Activated CD4-positive, alpha-beta T cell treated with anti-CD3 and anti-CD28 coated beads, Interleukin-2, Interleukin-4, amounts not matched to agents 100 ng/mL and 50 ng/mL, durations not matched to agents 16 hours and 8 hours (primary cell): ENCODE data around the gene TBC1D16.
A peak's percentile ranks its signal among the peaks of the same experiment; 100 is the strongest.

ENCODE experiments used
- DNase-seq: peaks from one replicate; pipeline ENCODE4 v3.0.0-alpha.2; 2020; ENCODE audit warnings: low spot score

Gene TBC1D16

DNA sequence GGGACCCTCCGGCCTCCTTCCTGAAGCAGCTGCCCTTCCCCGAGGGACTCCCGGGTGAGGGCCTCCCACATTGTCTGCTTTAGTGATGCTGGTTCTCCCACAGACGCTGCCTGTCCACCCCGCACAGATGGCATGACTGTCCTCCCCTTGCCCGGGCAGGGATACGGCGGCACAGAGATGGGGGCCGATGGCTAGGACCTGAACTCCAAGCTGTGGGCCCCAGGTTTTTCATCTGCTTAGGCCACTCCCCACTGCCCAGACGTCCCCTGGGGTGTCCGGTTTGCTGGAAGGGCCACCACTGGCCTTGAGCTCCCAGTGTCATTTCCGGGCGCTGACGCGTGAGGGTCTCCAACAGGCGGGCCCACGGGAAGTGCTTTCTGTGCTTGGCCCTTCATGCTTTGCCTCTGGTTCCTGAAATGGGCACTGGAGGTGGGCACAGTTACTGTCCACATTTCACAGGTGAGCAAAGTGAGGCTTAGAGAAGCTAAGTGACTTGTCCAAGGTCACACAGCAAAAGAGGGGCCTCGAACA, 109.0 kb downstream of the TBC1D16 start:
- DNase-seq = no peak

DNA sequence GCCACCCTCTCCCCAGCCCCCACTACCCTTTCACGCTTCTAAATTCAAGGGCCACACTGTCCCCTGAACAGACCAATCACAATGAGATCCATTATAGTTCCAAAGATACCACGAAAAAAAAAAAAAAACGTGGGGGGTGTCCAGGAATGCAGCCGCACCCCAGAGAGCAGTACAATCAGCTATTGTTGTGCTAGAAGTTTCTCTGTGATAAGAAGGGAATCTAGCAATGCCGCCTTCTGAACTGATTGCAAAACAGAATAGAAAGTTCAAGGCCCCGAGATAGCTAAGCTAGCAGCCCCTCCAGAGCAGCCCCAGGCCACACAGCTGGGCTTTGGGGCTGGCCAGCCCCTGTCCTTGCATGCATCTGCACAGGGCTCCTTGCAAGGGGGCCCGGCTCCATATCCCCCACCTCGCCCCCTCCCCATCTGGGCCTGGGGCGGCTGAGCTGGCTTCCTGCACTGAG, 109.5 kb downstream of the TBC1D16 start:
- no peak for DNase-seq

DNA sequence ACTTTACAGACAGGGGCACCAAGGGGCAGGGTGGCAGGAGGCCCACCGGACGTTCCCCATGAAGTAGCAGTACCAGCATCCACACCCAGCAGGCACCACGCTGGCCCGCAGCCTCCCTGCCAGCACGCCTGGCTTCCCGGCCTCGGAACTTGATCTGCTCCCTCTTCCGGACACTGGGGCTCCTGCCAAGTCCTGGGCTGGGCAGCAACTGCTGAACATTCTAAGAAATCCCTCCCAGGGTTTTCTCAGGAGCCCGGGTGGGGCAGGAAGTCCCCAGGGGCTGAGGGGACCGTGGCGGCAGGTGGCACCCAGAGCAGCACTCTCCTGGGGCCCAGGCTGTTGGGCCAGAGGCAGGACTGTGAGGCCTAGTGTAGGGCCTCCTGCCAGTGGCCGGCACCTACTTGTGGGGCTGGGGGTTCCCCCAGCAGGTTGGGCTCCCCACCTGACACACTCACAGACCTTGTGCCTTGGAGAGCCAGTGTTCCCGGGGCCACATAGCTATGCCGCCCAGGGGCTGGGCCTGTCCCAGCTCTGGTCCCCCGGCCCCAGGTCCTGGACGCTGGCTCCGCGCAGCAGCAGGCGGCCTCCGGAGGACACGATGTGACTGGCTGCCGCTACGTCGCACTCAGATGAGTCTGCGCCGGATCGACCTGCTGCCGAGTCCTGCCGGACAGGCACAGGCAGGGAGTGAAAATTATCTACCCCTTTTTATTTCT, 110.3 kb downstream of the TBC1D16 start:
- no peak for DNase-seq

DNA sequence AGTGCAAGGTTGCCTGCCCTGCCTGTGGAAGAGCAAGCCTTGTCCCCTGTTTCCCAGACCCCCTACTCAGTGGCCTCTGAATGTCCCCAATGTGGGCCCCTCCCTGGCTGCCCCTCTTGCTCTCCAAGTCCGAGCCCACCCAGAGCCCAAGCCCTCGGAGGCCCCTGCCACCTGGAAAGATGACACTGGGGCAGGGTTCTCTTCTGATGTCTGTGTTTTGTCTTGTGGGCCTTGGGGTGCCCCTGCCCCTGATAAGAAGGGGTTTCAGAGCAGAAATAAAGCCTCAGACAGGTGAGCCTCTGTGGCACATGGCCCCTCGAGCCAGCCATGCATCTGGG, 111.1 kb downstream of the TBC1D16 start:
- no peak for DNase-seq

DNA sequence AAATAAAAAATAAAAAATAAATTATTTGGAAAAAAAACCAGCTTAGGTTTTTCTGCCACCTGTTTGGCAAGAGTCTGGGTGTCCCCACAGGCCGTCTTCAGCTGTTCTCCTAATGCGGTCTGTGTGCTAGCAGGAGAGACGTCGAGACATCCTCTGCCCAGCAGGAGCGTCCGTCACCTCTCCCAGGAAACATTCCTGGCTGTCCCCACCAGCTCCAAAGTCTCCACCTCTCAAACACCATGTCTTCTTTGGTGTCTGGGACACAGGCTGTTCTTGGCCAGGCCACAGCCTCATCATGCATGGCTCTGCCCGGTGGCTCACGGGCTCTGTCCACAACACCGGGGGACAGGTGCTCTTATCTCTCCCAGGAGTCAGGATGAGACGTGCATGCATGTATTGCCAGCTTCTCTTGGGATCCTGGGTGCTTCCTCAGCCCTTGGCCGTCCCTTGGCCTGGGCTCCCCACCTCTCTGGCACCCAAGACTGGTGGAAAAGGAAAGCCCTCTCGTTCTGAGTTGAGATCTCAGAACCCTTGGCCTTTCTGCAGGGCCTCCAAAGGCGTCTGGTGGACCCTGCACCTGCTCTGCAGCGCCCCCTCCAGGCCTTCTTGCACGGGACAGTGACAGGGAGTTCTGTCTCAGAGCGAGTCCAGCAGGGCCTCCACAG, 111.6 kb downstream of the TBC1D16 start:
- DNase-seq = peak; percentile 29

DNA sequence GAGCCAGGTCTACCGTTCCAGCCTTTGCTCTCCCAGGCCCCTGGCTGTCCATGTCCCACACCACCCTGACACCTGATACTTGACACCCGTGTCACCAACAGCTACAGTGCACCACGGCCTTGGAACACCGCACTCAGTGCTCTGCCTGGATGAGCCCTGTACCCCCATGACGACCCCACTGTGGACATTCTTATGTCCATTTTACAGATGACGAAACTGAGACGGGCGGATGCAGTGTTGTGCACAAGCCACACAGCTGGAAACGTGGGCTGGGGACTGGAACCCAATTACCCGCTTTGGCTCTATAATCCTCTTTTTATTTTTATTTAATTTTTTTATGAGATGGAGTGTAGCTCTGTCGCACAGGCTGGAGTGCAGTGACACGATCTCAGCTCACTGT, 112.9 kb downstream of the TBC1D16 start:
- no peak for DNase-seq

DNA sequence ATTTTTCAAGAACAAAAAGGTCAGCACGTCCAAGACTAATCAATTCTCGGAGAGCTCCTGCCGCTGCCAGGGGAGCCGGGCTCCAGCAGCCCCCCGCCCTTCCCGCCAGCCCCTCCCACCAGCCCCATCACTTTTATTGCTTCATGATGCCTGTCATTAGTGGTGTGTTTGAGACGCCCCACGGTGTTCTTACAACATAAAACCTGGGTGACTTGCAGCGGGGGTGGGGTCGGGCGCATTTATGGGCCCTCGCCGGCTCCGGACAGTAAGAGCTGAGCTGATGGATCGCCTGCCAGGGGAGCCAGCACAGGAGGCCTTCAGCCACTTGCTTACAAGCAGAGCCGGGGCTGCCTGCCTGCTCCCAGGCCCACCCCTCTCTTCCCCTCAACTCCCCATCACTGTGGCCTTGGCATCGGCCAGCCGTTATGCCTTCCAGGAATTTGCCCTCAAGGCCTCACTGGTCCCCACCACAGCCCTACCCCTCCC, 113.5 kb downstream of the TBC1D16 start:
- no peak for DNase-seq

DNA sequence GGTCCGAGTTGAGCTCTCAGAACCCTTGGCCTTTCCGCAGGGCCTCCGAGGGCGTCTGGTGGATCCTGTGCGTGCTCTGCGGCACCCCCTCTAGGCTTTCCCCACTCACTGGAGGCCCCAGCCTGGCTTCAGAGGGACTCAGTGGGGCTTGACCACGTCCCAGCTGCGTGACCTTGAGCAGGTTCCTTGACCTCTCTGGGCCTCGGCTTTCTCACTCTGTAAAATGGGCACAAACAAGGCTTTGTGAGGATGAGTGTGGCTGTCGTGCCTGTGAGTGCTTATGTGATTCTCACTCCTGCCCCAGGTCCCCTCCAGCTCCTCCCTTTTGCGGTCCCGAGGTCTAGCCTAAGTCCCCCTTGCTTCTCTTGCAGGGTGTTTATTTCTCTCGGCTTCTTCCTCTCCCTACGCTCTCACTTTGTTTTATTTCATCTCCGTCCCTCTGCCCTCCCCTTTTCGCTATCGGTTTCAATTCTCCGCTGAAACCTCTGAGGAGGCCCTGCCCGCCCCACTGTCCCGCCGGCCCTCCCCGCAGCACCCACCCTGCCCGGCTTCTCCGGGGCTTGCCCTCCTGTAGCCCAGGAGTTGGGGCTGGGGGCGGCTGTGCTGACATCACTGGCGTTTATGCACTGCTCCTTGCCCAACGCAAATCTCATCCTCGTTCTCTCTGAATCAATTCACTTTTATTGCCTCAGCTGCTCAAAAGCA, 114.1 kb downstream of the TBC1D16 start:
- no peak for DNase-seq

DNA sequence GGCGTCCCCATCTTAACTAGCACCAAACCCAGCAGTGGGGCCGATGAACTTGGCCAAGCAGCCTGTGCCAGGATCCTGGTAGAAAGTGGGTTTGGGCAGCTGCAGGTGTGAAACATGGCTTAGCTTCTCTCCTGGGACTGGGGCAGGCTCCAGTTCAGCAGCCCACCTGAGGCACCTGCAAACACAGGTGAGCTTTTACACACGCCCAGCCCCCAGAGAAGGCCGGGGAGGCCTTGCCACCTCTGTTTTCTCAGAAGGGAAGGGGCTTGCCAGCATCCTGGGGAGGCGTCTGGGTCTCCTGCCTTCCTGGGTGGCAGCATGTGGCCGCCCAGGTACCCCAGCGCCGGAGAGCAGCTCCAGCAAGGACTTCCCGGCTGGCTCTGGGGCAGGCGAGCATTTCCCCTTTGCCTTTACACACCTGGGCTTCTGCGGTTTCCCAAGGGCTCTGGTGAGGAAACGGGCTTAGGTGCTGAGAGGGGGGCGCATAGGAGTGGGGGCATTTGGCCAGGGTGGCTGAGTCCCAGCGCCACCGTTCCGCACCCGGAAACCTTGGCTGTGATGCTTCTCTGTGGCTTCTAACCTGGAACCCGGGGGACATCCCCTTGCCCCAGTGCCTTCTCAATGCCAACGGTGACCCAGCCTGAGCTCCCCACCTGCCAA, 114.8 kb downstream of the TBC1D16 start:
- DNase-seq = no peak

DNA sequence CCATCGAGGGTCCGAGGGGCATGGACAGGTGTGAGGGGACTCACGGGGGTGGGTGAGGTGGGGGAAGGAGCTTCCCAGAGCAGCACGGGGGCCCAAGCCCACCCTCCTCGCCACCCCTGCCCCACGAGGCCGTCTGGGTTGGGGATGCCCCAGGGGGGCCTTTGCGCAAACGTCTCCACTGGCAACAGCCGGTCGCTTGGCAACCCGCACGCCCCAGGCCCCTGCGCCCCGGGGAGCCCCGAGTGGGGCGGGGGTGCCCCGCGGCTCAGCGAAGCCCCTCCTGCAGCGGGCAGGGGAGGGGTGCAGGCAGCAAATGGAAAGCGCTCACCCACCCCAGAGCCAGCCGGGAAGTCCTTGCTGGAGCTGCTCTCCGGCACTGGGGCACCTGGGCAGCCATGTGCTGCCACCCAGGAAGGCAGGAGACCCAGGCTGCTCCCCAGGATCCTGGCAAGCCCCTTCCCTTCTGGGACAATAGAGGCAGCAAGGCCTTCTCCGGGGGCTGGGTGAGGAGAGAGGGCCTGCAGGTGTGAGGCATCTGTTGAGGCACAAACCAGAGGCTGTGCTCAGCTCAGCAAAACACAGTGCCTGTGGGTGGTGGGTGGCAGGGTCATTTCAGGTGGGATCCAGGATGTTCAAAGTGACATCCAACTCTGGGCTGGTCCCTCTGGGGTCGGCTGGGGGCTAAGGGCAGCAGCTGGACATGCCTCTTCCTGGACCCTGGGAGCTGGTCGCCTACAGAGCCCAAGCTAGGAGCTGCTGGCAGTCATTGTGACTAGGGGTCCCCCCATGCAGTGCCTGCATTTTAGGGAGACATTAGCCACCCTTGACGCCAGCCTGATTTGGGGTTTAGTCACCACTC, 115.6 kb downstream of the TBC1D16 start:
- DNase-seq = no peak

DNA sequence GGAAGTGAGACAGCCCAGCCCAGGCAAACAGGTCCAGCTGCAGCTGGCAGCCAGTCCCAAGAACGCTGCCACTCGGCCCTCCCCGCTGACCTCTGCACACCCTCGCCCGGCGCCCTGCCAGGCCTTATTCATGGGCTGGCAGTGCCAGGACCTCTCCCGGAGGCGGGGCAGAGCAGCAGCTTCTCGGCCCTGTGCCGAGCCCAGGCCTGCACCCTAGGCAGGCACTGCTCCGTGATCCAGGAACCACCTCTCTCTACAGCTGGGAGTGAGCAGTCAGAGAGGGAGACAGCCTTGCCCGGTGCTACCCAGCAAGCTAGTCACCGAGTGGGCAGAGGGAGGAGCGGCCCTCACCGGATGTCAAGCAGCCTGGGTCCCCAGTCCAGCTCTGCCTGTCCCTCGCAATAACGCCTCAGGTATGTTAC, 116.5 kb downstream of the TBC1D16 start:
- no peak for DNase-seq

DNA sequence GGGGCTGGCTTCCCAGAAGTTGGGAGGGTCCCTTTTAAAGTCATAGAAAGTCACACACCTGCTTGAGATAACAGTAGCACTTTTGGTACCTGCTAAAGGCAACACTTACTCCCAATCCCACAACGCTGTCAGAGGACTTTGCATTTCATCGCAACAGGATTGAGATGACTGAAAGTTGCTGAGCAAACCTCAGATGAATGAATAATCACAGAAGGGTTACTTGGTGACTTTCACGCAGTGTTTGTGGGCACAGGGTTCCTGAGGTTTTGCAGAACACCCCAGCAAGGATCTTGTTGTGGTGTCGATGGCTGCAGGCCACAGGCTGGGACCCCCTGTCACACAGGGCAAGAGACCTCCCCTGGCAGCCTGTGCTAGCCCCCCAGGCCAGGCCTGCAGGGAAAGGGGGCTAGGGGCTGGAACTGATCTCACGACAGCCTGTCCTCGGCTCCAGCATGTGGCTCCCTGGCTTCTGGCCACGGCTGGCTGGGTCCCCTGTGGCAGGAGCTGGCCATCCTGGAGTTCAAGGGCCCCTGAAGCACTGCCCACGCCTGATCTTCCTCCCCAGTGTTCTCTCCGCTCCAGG, 117.0 kb downstream of the TBC1D16 start:
- DNase-seq = no peak

DNA sequence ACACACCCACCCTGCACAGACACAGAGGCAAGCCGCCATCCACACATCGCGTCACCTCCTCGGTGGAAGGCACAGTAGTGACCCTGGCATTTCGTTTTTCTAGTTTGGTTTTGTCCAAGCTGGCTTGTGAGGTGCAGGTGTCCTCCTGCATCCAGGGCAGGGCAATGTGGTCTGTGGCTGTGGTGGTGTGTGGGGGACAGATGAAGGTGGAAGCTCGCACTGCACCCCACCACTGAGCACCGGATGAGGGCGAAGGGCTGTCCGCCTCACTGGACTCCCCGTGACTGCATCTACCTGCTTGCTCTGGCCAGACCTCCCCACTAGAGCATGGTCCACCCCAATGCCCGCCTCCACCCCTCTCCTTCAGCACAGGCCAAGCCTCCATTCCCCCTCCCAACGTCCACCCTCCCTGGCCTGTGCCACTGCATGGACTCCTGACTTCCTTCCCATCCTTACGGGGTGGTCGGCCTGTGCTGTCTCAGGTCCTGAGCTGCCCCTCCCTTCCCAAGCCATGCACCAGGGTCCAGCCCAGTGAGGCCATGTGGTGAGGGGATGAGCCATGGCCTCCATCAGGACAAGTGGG, 117.7 kb downstream of the TBC1D16 start:
- no peak for DNase-seq

DNA sequence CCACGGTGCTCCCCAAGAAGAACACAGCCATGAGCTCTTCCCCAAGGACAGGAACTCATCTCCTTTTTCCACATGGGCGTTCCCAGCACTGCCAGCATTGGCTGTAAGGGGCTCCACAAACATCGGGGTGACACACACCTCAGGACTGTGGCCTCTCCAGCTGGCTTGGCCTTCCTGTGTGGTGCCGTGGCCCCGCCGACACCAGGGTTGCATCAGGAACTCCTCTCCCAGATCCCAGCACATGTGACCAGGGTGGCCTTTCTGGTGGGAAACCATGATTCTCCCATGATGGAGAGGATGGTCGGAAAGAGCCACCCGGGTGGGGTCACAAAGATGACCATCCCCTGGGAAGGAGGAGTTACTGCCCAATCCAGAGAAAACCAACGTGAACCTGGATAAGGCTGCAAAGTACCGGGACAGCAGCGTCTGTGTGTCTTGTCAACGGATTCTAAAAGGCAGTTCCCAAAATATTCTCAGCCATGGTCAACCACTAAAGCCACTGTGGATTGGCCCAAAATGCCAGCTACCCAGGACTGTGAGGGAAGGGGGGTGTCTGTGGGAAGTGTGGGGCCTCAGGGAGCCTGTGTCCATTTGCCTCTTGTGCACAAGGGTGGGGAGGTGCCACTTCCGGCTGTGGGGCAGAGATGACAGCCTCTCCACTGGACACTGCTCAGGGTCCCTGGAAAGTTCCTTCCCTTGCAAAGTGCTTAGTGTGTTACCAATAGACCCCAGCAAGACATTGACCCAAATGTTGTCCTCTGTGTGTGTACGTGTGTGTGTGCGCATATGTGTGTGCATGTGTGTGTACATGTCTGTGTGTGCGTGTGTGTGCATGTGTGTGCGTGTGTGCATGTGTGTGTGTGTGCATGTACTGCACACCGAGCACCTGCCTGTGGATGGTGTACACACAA, 118.4 kb downstream of the TBC1D16 start:
- DNase-seq = no peak

DNA sequence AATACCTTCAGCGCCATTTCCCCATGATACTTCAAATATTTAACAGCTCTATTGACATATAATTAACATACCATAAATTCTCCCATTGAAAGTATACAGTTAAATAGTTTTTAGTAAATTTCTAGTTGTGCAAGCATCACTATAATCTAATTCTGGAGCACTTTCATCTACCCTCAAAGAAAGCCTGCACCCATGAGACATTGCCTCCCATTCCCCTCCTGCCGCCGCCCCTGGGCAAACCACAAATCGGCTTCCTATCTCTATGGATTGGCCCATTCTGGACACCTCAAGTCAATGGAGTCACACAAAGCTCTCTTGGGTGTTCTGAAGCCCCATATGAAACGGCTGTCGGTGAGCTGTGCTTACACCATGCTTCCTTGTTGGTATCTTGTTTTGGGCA, 119.2 kb downstream of the TBC1D16 start:
- DNase-seq = no peak

DNA sequence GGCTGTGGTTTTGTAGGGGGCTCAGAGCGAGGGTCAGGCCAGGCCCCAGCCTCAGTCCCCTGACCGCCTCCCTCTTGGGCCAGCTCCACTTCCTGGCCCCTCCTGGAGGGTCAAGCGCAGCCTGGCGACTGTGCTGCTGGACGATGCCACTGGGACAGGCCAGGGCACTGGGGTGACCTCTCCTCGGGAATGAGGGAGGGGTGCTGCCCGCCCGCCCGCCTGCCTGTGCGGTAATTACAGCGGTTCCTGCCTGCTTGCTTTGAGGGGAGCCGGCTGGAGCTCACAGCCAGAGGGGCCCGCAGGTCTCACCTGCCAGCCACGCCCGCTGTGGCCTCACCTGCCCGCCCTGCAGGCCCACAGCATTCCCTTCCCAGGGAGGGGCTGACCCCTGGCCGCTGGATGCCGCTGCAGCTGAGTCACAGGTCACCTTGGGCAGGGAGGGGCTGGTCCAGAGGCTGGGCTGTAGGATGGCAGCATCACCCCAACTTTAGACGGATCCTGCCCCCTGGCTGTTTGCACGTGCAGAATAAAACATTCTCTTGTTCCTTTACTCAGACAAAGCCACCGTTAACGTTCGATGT, 119.7 kb downstream of the TBC1D16 start:
- no peak for DNase-seq

DNA sequence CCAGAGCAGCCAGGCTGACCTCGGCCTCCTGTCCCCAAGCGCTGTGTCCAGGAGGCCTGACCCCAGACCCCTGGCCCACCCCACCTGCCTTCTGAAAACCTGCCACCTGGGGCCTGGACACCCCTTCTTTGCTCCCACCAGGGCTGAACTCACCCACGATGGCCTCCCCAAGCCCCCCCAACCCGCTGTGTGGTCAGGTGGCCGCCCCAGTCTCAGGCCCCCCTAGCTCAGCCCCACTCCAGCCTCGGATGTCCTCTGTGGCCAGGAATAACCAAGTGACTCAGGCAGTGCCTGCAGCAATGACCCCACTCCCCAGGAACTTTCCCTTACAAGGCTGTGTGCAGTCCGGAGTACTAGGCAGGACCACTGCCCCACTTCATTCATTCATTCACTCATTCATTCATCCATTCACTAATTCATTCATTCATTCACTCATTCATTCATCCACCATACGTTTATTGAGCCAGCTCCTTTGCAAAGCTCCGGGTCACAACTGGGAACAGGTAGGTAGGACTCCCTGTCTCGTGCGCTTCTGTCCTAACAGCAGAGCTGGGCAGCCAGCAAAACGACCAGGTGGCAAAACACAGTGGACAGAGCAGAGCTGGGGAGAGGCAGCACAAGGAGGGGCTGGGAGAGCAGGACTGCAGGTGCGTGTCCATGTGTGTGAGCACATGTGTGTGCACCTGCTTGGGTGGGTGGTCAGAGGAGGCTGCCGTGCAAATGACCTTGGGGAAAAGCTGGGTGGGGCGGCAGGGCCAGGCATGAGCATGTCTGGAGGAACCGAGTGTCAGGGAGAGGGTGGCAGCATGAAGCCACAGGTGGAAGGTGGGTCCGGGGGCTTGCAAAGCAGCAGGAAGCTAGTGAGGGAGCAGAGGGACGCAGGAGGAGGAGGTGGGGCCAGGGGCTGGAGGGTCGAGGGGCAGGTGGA, 120.6 kb downstream of the TBC1D16 start:
- DNase-seq = no peak
